NT2/D1 (cell line): Measurements from ENCODE around the gene GPRC5C.

Experiments used
- SUZ12 ChIP-seq: IDR thresholded peaks from 2 replicates; pipeline ENCODE4 v1.6.1; 2011; ENCODE audit not compliant: insufficient read length, insufficient read depth; ENCODE audit errors: extremely low read depth
- YY1 ChIP-seq: IDR thresholded peaks from 2 replicates; pipeline ENCODE4 v1.6.1; 2011; ENCODE audit not compliant: insufficient read length, insufficient read depth
- ZNF274 ChIP-seq: IDR thresholded peaks from 2 replicates; pipeline ENCODE4 v1.6.1; 2011; ENCODE audit warnings: mild to moderate bottlenecking, low read depth, low read length

- TF ChIP-seq ZNF274 (no peak), YY1 (no peak), SUZ12 (no peak)
These were observed 29.1 kb downstream of the GPRC5C start for GRCh38 chr17:74460996-74461395.
